ENCODE data around the gene PF4V1. TPM values are rescaled to one million over a fixed set of nuclear protein-coding genes. Genes with fewer than 3 reads are reported as not detected.

PF4V1 gene
- not detected for total RNA-seq

DNA sequence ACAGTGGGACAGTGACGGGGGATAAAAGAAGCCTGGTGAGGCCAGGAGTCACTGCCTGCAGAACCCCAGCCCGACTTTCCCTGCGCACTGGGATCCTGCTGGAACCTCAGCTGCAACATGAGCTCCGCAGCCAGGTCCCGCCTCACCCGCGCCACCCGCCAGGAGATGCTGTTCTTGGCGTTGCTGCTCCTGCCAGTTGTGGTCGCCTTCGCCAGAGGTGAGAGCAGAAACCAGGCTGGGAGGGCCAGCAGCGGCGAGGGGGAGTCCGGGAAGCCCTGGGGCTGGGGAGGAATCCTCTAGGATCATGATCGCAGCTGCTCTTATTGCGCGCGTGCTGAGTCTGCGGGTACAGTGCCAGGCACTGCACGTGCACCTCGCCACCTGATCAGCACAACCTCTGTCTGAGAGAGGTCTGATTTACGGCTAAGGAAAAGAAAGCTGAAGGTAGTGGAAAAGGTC is at the start of gene PF4V1:
PF4V1 (plus strand) TSS at position 51 of the 459 bp plus-strand sequence; CDS start at position 118, 67 bp downstream.

GRCh38 chr4:73836373-73837279 is 16.5 kb upstream of the PF4V1 start, which contains the start of gene CXCL6:
Gene CXCL6, plus strand, starts transcription at chr4:73836678. Its CDS starts 73 bp downstream, at chr4:73836751.

GRCh38 chr4:73869130-73870055 is 16.3 kb downstream of the PF4V1 start, which contains the start of gene CXCL1:
Gene CXCL1, plus strand, starts transcription at chr4:73869393. Its CDS starts 78 bp downstream, at chr4:73869471.

Other genes starting within 250 kb of the PF4V1 start
- under 1 TPM in 1 of 2 donors, not detected in 1; 0.34 TPM for gene RASSF6, start 232.9 kb upstream of the PF4V1 start, total RNA-seq
- gene CXCL8, start 112.7 kb upstream of the PF4V1 start, total RNA-seq = 100 to 1,000 TPM in 1 of 2 donors, 10 to 100 TPM in 1; 27.6 to 115 TPM
- gene CXCL6, start 16.6 kb upstream of the PF4V1 start, total RNA-seq = 10 to 100 TPM in 1 of 2 donors, 1 to 10 TPM in 1; 3.0 to 23.7 TPM
- 1,000 to 10,000 TPM in 1 of 2 donors, 100 to 1,000 TPM in 1; 174 to 1,041 TPM for gene CXCL1, start 16.1 kb downstream of the PF4V1 start, total RNA-seq
- gene PF4, start 128.7 kb downstream of the PF4V1 start, total RNA-seq = under 1 TPM in 1 of 2 donors, not detected in 1; 1.00 TPM
- not detected for gene PPBP, start 134.9 kb downstream of the PF4V1 start, total RNA-seq
- 100 to 1,000 TPM in 1 of 2 donors, 10 to 100 TPM in 1; 97.6 to 412 TPM for gene CXCL5, start 145.4 kb downstream of the PF4V1 start, total RNA-seq
- 10 to 100 TPM in 1 of 2 donors, 1 to 10 TPM in 1; 8.3 to 23.7 TPM for gene CXCL3, start 185.4 kb downstream of the PF4V1 start, total RNA-seq
- gene CXCL2, start 245.9 kb downstream of the PF4V1 start, total RNA-seq = 100 to 1,000 TPM in 1 of 2 donors, 1 to 10 TPM in 1; 4.3 to 109 TPM